Mesothelial cell of epicardium (in vitro differentiated cells): ENCODE data around the gene SMYD1. TPM values are rescaled to one million over a fixed set of nuclear protein-coding genes. Genes with fewer than 3 reads are reported as not detected.
"Not testable (repeated sequence)": the region's sequence is repeated elsewhere in the genome, so short reads cannot be mapped to it uniquely, and the experiment has no call there.

Experiments used
- DNase-seq, 2 experiments: peaks; one replicate each; pipeline ENCODE4 v3.0.0; 2021; ENCODE audit warnings: low spot score in 2 of 2; ENCODE audit not compliant: unreplicated experiment in 2 of 2
- H3K27ac Mint-ChIP-seq: 2 replicates; pipeline ENCODE4 v1.8.0; 2021; ENCODE audit warnings: mixed read lengths
- H3K27me3 Mint-ChIP-seq: 2 replicates; pipeline ENCODE4 v1.8.0; 2021; ENCODE audit warnings: low read depth, mixed read lengths
- H3K36me3 Mint-ChIP-seq: 2 replicates; pipeline ENCODE4 v1.8.0; 2021; ENCODE audit warnings: mixed read lengths
- H3K4me1 Mint-ChIP-seq: 2 replicates; pipeline ENCODE4 v1.8.0; 2021; ENCODE audit warnings: mixed read lengths
- H3K4me3 Mint-ChIP-seq: 2 replicates; pipeline ENCODE4 v1.8.0; 2021; ENCODE audit warnings: mild to moderate bottlenecking, moderate library complexity, mixed read lengths
- H3K9me3 Mint-ChIP-seq: 2 replicates; pipeline ENCODE4 v1.8.0; 2021; ENCODE audit warnings: mixed read lengths
- CTCF ChIP-seq: fragments of 200-600 bp; sonication (generic); IDR thresholded peaks from one replicate; pipeline ENCODE4 v1.5.0; 2021; ENCODE audit warnings: antibody characterized with exemption; ENCODE audit not compliant: unreplicated experiment
- total RNA-seq: library from RNA; stranded (reverse); gene quantifications from 3 replicates; pipeline ENCODE4 v1.2.1, GENCODE V29; 2021

SMYD1 gene
- total RNA-seq, 1 donor from 2014 or later = not detected

GRCh38 chr2:88038263-88039105 lies 29.1 kb upstream of the SMYD1 start:
- no peak overlapping the region for H3K4me3 Mint-ChIP-seq
- peaks cover 14% of the 10 kb centered on the region for H3K36me3 Mint-ChIP-seq
- H3K27ac Mint-ChIP-seq = peak overlapping the region; percentile 31
- H3K4me1 Mint-ChIP-seq = peaks cover 11% of the 10 kb centered on the region
- H3K27me3 Mint-ChIP-seq = no peaks in the 10 kb centered on the region
- H3K9me3 Mint-ChIP-seq = no peaks in the 10 kb centered on the region
- DNase-seq = no peak
- TF ChIP-seq CTCF = no peak

GRCh38 chr2:88042476-88042875 lies 25.1 kb upstream of the SMYD1 start:
- no peak for DNase-seq
- peaks cover 8% of the 10 kb centered on the region for H3K36me3 Mint-ChIP-seq
- H3K27ac Mint-ChIP-seq = peak overlapping the region; percentile 41
- no peaks in the 10 kb centered on the region for H3K27me3 Mint-ChIP-seq
- no peaks in the 10 kb centered on the region for H3K9me3 Mint-ChIP-seq
- TF ChIP-seq CTCF = no peak
- H3K4me1 Mint-ChIP-seq = peaks cover 11% of the 10 kb centered on the region
- no peak overlapping the region for H3K4me3 Mint-ChIP-seq

- H3K27ac Mint-ChIP-seq, DNase-seq, H3K27me3 Mint-ChIP-seq, H3K9me3 Mint-ChIP-seq, H3K4me3 Mint-ChIP-seq: not testable (repeated sequence)
- H3K36me3 Mint-ChIP-seq = peaks cover 11% of the 10 kb centered on the region
- peaks cover 11% of the 10 kb centered on the region for H3K4me1 Mint-ChIP-seq
These were observed 22.1 kb upstream of the SMYD1 start for GRCh38 chr2:88045561-88045960.

- H3K27ac Mint-ChIP-seq = no peak overlapping the region
- no peaks in the 10 kb centered on the region for H3K27me3 Mint-ChIP-seq
- H3K9me3 Mint-ChIP-seq = no peaks in the 10 kb centered on the region
- no peak overlapping the region for H3K4me3 Mint-ChIP-seq
- peaks cover 11% of the 10 kb centered on the region for H3K36me3 Mint-ChIP-seq
- H3K4me1 Mint-ChIP-seq = peaks cover 7% of the 10 kb centered on the region
- DNase-seq = no peak
- TF ChIP-seq CTCF = no peak
These were observed 19.1 kb upstream of the SMYD1 start for GRCh38 chr2:88048541-88048940.

GRCh38 chr2:88049622-88050021 lies 18.0 kb upstream of the SMYD1 start:
- Mint-ChIP-seq H3K36me3 (peaks cover 8% of the 10 kb centered on the region), H3K27ac (no peak overlapping the region), H3K4me3 (no peak overlapping the region), H3K9me3 (no peaks in the 10 kb centered on the region), H3K4me1 (peaks cover 18% of the 10 kb centered on the region), H3K27me3 (no peaks in the 10 kb centered on the region)
- DNase-seq = no peak
- TF ChIP-seq CTCF = no peak

GRCh38 chr2:88051792-88052191 lies 15.8 kb upstream of the SMYD1 start:
- Mint-ChIP-seq H3K4me1 (peaks cover 35% of the 10 kb centered on the region), H3K9me3 (no peaks in the 10 kb centered on the region), H3K27ac (no peak overlapping the region), H3K27me3 (no peaks in the 10 kb centered on the region), H3K4me3 (no peak overlapping the region), H3K36me3 (peaks cover 5% of the 10 kb centered on the region)
- no peak for TF ChIP-seq CTCF
- DNase-seq = no peak
